NOMO-1 (cell line): ENCODE measurements around the gene S100A2.
A peak's percentile ranks its signal among the peaks of the same experiment; 100 is the strongest.
"Not testable (repeated sequence)": the region's sequence is repeated elsewhere in the genome, so short reads cannot be mapped to it uniquely, and the experiment has no call there.

ENCODE experiments used
- DNase-seq, 2 experiments: peaks; one replicate each; lab custom pipeline; 2025; ENCODE audit not compliant: unreplicated experiment in 2 of 2; lab: John Stamatoyannopoulos, UW

Gene S100A2

GRCh38 chr1:153592748-153593147, 27.1 kb upstream of the S100A2 start:
- no peak for DNase-seq

DNA sequence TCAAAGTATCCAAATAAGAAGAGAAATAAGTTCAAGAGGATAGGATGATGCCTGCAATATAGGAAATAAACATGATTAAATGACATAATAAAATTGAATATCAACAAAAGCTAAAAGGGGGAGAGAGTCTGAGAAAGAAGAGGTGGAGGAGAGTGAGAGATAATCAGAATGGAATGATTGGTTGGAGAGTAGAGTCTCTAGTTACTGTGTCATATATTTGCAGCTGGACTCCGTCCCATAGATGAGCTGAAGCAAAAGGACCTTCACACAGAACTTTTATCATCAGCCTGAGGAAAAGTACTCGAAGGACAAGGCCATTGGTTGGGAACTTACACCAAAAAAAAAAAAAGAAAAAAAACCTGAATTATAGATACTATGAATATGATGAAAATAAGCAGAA, 22.8 kb upstream of the S100A2 start:
- no peak for DNase-seq

- not testable (repeated sequence) for DNase-seq
Observed at GRCh38 chr1:153588033-153588432, 22.4 kb upstream of the S100A2 start.

DNA sequence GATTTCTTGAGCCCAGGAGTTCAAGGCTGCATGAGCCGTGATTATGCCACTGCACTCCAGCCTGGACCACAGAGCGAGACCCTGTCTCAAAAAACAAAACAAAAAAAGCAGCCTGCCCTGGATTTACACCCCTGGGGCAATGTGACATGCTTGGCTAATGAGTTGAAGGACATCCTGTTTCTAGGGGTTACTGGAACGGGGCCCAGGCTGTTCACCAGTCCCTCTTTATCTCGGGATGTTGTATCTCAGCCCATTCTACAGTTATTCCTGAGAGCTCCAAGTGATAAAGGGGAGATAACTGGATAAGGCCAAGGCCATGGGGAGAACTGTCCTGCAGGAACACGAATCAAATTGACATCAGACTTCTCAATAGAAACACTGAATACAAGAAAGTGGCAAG, 21.7 kb upstream of the S100A2 start:
- no peak for DNase-seq

DNA sequence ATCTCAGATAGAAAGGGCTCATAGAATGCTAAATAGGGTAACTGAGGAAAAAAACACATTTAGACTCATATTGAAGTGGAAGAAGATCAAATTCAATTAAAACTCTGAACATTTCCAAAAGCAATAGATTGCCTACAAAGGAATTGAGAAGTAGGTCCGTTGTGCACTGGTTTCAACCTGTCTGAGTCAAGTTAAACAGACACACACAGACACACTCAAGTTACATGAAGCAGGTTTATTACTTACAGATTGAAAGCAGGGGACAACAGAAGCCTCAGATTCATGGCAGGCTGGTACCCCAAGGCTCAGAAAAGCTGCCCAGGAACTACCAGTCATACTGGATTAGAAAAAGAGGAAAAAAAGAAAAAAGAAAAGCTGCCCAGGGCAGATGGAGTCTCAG, 20.7 kb upstream of the S100A2 start:
- no peak for DNase-seq

GRCh38 chr1:153585006-153585405, 19.4 kb upstream of the S100A2 start:
- DNase-seq: no peak

DNA sequence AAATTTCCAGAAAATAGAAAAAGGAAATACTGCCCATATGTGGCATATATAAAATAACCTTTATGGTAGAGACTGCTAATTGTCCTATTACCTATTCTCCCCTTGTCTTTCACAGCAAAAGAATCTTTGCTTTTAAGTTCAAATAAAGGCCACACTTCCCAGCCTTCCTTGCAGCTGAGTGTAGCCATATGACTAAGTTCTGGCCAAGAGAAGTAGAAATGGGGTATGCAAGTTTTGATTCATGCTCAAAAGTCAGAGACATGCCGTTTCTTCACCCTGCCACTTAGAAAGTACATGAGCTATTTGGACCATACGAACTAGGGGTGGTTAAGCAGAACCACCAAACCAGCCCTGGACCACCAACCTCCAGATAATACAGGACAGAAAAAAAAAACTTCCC, 18.3 kb upstream of the S100A2 start:
- no peak for DNase-seq

DNA sequence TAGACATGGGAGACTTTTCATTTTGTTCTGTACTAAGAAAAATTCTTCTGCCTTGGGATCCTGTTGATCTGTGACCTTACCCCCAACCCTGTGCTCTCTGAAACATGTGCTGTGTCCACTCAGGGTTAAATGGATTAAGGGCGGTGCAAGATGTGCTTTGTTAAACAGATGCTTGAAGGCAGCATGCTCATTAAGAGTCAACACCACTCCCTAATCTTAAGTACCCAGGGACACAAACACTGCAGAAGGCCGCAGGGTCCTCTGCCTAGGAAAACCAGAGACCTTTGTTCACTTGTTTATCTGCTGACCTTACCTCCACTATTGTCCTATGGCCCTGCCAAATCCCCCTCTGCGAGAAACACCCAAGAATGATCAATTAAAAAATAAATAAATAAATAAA, 17.9 kb upstream of the S100A2 start:
- DNase-seq: not testable (repeated sequence)

DNA sequence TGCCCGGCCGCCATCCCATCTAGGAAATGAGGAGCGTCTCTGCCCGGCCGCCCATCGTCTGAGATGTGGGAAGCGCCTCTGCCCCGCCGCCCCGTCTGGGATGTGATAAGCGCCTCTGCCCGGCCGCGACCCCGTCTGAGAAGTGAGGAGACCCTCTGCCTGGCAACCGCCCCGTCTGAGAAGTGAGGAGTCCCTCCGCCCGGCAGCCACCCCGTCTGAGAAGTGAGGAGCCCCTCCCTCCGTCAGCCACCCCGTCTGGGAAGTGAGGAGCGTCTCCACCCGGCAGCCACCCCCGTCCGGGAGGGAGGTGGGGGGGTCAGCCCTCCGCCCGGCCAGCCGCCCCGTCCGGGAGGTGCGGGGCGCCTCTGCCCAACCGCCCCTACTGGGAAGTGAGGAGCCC, 17.2 kb upstream of the S100A2 start:
- DNase-seq: not testable (repeated sequence)

DNA sequence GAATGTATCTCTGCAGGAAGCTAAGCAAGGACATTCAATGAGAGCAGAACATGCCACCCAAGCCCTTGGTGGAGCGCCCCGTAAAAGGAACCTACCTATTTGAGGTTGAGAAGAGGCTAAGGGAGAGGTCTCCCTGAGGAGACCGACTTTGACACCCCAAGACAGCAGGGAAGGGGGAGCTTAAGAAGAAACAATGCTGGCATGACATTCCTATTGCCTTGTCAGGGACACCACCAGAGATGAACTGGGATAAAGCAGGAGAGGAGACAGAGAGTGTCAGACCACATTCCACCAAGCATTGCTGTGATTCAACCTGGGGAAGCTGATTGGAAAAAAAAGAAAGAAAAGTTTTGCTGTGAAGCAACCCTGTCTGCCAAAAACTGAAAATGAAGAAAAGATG, 13.3 kb upstream of the S100A2 start:
- DNase-seq: no peak

DNA sequence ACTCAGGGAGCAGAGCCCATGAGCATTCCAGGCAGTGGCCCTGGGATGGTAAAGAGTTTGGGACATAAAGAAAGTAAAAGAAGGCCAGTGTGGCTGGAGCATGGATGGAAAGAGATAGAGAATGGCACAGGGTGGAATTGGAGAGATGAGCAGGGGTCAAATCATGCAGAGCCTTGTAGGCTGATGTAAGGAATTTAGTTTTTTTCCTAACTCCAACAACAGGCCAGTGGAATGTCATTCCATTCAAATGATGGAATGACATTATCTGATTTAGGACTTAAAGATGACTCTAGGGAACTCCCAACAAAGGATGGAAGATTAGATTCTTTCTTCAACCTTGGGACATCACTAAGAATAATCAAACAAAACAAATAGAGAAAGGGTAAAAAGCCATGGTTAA, 12.8 kb upstream of the S100A2 start:
- no peak for DNase-seq

- no peak for DNase-seq
Observed at GRCh38 chr1:153577624-153578051, 12.0 kb upstream of the S100A2 start.

GRCh38 chr1:153577138-153577537, 11.5 kb upstream of the S100A2 start:
- peak in 1 of 2 experiments; percentile 52 for DNase-seq

DNA sequence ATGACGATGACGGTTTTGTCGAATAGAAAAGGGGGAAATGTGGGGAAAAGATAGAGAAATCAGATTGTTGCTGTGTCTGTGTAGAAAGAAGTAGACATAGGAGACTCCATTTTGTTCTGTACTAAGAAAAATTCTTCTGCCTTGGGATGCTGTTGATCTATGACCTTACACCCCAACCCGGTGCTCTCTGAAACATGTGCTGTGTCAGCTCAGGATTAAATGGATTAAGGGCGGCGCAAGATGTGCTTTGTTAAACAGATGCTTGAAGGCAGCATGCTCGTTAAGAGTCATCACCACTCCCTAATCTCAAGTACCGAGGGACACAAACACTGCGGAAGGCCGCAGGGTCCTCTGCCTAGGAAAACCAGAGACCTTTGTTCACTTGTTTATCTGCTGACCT, 9.9 kb upstream of the S100A2 start:
- DNase-seq: not testable (repeated sequence)

GRCh38 chr1:153575081-153575491, 9.4 kb upstream of the S100A2 start:
- not testable (repeated sequence) for DNase-seq

GRCh38 chr1:153573351-153573750, 7.7 kb upstream of the S100A2 start:
- peak; percentile 53 to 81 for DNase-seq

GRCh38 chr1:153572569-153573015, 6.9 kb upstream of the S100A2 start:
- DNase-seq: peak; percentile 59 to 87

DNA sequence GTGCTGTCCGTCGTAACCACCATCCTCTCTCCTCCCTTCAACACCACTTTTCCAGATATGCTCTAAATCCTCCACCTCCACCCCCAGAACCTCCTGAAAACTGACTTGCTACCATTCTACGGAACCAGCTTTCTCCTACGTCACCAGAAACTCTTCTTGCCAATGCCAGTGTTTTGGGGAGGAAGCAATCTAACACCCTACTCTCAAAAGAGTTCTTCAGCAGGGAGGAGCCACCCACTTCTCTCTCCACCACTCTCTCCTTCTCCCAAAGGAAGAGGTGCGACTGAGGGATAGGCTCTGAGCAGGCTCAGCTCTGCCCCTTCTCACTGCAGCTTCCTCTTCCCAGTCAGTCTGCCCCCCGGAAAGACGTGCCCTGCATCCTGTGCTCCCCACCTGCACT, 6.1 kb upstream of the S100A2 start:
- no peak for DNase-seq

GRCh38 chr1:153570874-153571273, 5.2 kb upstream of the S100A2 start:
- DNase-seq: no peak

GRCh38 chr1:153569465-153569864, 3.8 kb upstream of the S100A2 start:
- DNase-seq: no peak

DNA sequence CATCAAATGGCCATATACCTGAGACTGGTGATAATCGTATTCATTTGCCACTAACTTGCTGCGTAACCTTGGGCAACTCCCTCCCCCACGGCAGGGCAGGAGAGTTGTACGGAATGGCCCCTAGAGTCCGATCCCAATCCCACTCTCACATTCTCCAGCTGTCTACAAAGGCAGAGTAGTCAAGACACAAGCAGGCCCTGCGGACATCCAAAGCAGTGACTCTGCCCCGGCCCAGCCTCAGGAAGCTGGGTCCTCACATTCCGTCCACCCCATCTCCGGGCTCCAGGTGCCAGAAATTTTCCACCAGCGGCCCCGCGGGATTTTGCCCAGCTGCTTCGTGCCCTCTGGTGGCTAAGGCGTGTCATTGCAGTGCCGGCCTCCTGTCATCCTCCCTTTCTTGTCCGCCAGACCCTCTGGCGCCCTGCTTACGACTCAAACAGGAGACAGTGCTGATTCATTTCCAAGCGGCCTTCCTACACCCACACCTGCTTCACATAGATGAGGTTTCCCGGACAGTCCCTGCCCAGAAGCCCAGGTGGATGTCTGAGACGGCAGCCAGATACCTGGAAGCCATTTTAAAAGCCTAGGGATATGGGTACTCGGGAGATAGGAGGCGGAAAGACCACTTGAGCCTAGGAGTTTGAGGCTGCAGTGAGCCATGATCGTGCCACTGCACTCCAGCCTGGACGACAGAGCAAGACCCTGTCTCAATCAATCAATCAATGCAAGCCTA, 2.9 kb upstream of the S100A2 start:
- peak; percentile 79 to 81 for DNase-seq

DNA sequence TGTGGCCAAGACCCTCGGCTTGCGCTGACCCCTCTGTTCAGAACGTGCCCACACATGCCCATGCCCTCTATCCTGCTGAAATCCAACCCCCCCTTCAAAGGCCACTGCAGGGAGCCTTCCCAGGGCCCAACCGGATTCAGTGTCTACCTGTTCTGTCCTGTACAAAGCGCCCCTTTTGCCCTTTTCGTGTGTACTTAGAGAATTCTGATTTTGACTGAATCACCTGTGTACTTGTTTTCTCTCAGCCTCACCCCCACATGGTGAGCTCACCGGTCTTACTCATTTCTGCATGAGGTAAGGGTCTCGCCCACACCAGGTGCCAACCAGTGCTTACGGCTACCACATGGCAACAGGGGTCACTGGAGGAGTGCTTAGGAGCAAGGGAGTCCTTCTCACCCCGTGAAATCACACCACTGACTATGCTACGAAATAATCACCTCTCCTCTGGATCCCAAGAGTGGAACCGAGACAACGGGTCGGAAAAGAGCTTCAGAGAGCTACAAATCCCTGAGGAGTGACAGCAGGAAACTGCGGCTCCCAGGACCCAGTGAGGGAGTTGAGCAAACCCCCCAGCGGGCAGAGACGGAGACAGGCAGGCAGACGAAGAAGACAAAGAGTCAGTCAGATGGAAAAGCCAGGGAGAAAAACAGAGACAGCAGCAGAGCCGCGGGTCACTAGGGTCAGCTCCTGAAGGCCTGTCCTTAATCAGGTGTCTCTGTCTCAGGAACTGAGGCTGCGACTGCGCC, 2.1 kb upstream of the S100A2 start:
- no peak for DNase-seq
